Fibroblast of lung (primary cell): ENCODE data around the gene SYNJ2. TPM values are rescaled to one million over a fixed set of nuclear protein-coding genes. Genes with fewer than 3 reads are reported as not detected.

Source experiments
- DNase-seq, 2 donors: peaks; one replicate each; pipeline versions ENCODE4 v3.0.0 to v3.0.0-alpha.2; 2010; ENCODE audit warnings: low read depth in 2 of 2
- H2AFZ ChIP-seq: 2 replicates; pipeline ENCODE4 v1.5.1; 2012; ENCODE audit warnings: low read length, control low read depth, inconsistent platforms
- H3K27ac ChIP-seq: 2 replicates; pipeline ENCODE4 v1.5.1; 2011; ENCODE audit warnings: low read length, control low read depth; ENCODE audit not compliant: insufficient read depth
- H3K27me3 ChIP-seq: 2 replicates; pipeline ENCODE4 v1.5.1; 2011; ENCODE audit warnings: mild to moderate bottlenecking, low read length; ENCODE audit not compliant: control insufficient read depth, insufficient read depth
- H3K36me3 ChIP-seq: 2 replicates; pipeline ENCODE4 v1.5.1; 2011; ENCODE audit warnings: low read length; ENCODE audit not compliant: control insufficient read depth, insufficient read depth
- H3K4me1 ChIP-seq: 2 replicates; pipeline ENCODE4 v1.5.1; 2011; ENCODE audit warnings: low read length; ENCODE audit not compliant: control insufficient read depth, insufficient read depth; ENCODE audit errors: extremely low read depth
- H3K4me2 ChIP-seq: 2 replicates; pipeline ENCODE4 v1.5.1; 2011; ENCODE audit warnings: low read length, control low read depth; ENCODE audit not compliant: insufficient read depth; ENCODE audit errors: extremely low read depth
- H3K4me3 ChIP-seq, 4 experiments: fragments of 200-600 bp in 1 of 4; sonication (generic) in 1 of 4; replicated peaks in 1 of 4; 2 replicates each; pipeline ENCODE4 v1.5.1; 2011 to 2016; ENCODE audit warnings: low read length in 4 of 4, low read depth in 3 of 4, mild to moderate bottlenecking in 3 of 4, control low read depth in 2 of 4, inconsistent platforms in 1 of 4, mixed read lengths in 1 of 4; ENCODE audit not compliant: insufficient read depth in 1 of 4; ENCODE audit errors: control extremely low read depth in 1 of 4
- H3K79me2 ChIP-seq: 2 replicates; pipeline ENCODE4 v1.5.1; 2012; ENCODE audit warnings: mild to moderate bottlenecking, low read length, inconsistent platforms; ENCODE audit not compliant: control insufficient read depth, insufficient read depth
- H3K9ac ChIP-seq: 2 replicates; pipeline ENCODE4 v1.5.1; 2011; ENCODE audit warnings: mild to moderate bottlenecking, low read length, control low read depth; ENCODE audit not compliant: insufficient read depth
- H3K9me3 ChIP-seq: 2 replicates; pipeline ENCODE4 v1.5.1; 2012; ENCODE audit warnings: low read depth, low read length; ENCODE audit not compliant: control insufficient read depth, insufficient read depth
- H4K20me1 ChIP-seq: 2 replicates; pipeline ENCODE4 v1.5.1; 2011; ENCODE audit warnings: low read length; ENCODE audit not compliant: control insufficient read depth, insufficient read depth; ENCODE audit errors: extremely low read depth
- EZH2 ChIP-seq: IDR thresholded peaks from 2 replicates; pipeline ENCODE4 v1.5.1; 2012; ENCODE audit warnings: low read length, control low read depth, mild to moderate bottlenecking; ENCODE audit errors: missing control alignments
- polyA plus RNA-seq, 2 donors: library from polyadenylated mRNA; depleted of rRNA in 1 of 2; stranded (reverse) in 1 of 2; unstranded in 1 of 2; fragments of >200 nt; gene quantifications; 2 replicates each; pipeline ENCODE4 v1.2.1, GENCODE V29; 2011 to 2012; ENCODE audit warnings: missing spikeins in 1 of 2
- total RNA-seq: library from RNA; depleted of rRNA; stranded (reverse); fragments of >200 nt; gene quantifications from 2 replicates; pipeline ENCODE4 v1.2.1, GENCODE V29; 2014
- TF ChIP-seq, protein P1 (sequence below), 2 donors: IDR thresholded peaks in 1 of 2; conservative IDR thresholded peaks in 1 of 2; 1 replicate in 1 of 2; 2 replicates in 1 of 2; pipeline ENCODE4 v1.5.1; 2011 to 2012; ENCODE audit warnings: low read length in 2 of 2, control low read depth in 1 of 2, inconsistent platforms in 1 of 2, low read depth in 1 of 2, mild to moderate bottlenecking in 1 of 2

SYNJ2 gene
- total and polyA plus RNA-seq, 2 donors (not counting 1 experiment from before 2014, with no cell fraction given) = 23.5 to 57.3 TPM

DNA sequence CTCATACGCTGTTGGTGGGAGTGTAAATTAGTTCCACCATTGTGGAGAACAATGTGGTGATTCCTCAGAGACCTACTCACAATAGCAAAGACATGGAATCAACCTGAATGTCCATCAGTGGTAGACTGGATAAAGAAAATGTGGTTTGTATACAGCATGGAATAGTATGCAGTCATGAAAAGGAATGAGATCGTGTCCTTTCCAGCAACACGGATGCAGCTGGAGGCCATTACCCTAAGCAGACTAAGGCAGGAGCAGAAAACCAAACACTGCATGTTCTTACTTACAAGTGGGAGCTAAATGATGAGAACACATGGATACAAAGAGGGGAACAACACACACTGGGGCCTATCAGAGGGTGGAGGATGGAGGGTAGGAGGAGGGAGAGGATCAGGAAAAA lies 54.6 kb downstream of the SYNJ2 start:
- no peaks in the 10 kb centered on the region for H4K20me1 ChIP-seq
- H3K36me3 ChIP-seq = peaks cover 17% of the 10 kb centered on the region
- no peak overlapping the region for H3K4me2 ChIP-seq
- H3K79me2 ChIP-seq = peaks cover 50% of the 10 kb centered on the region
- no peak overlapping the region for H3K27ac ChIP-seq
- no peak overlapping the region for H3K9ac ChIP-seq
- H2AFZ ChIP-seq = no peak overlapping the region
- no peaks in the 10 kb centered on the region for H3K9me3 ChIP-seq
- no peak for DNase-seq
- H3K4me3 ChIP-seq = no peak overlapping the region
- TF ChIP-seq, protein P1, sequence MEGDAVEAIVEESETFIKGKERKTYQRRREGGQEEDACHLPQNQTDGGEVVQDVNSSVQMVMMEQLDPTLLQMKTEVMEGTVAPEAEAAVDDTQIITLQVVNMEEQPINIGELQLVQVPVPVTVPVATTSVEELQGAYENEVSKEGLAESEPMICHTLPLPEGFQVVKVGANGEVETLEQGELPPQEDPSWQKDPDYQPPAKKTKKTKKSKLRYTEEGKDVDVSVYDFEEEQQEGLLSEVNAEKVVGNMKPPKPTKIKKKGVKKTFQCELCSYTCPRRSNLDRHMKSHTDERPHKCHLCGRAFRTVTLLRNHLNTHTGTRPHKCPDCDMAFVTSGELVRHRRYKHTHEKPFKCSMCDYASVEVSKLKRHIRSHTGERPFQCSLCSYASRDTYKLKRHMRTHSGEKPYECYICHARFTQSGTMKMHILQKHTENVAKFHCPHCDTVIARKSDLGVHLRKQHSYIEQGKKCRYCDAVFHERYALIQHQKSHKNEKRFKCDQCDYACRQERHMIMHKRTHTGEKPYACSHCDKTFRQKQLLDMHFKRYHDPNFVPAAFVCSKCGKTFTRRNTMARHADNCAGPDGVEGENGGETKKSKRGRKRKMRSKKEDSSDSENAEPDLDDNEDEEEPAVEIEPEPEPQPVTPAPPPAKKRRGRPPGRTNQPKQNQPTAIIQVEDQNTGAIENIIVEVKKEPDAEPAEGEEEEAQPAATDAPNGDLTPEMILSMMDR (conservative IDR thresholded peaks at IDR 0.05 in 1 of 2, IDR thresholded peaks at IDR 0.05 in 1 of 2; ENCODE audit: low read depth in 1 of 2, low read length in 2 of 2) = no peak
- TF ChIP-seq EZH2 = no peak
- peaks cover 43% of the 10 kb centered on the region for H3K4me1 ChIP-seq
- H3K27me3 ChIP-seq = no peaks in the 10 kb centered on the region

DNA sequence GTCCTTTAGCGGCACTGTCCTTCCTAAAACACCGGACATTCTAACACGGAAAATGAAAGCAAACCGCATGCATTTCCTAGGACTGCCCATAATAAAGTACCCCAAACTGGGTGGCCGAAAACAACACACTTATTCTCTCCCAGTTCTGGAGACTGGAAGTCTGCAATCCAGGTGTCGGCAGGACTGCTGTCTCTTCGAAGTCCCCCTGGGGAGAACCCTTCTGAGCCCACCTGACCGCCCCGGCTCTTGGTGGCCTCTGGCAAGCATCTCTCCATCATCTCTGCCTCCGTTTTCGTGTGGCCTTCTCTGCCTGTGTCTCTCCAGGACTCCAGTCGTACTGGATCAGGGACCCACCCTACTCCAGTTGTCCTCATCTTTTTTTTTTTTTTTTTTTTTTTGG lies 55.4 kb downstream of the SYNJ2 start:
- peaks cover 42% of the 10 kb centered on the region for H3K4me1 ChIP-seq
- no peak overlapping the region for H2AFZ ChIP-seq
- TF ChIP-seq EZH2 = no peak
- TF ChIP-seq, protein P1 (conservative IDR thresholded peaks at IDR 0.05 in 1 of 2, IDR thresholded peaks at IDR 0.05 in 1 of 2; ENCODE audit: low read depth in 1 of 2, low read length in 2 of 2) = no peak
- peaks cover 19% of the 10 kb centered on the region for H3K36me3 ChIP-seq
- no peaks in the 10 kb centered on the region for H4K20me1 ChIP-seq
- H3K9me3 ChIP-seq = no peaks in the 10 kb centered on the region
- H3K4me2 ChIP-seq = no peak overlapping the region
- no peak overlapping the region for H3K27ac ChIP-seq
- H3K27me3 ChIP-seq = no peaks in the 10 kb centered on the region
- no peak overlapping the region for H3K9ac ChIP-seq
- peaks cover 58% of the 10 kb centered on the region for H3K79me2 ChIP-seq
- DNase-seq = no peak
- H3K4me3 ChIP-seq = no peak overlapping the region

DNA sequence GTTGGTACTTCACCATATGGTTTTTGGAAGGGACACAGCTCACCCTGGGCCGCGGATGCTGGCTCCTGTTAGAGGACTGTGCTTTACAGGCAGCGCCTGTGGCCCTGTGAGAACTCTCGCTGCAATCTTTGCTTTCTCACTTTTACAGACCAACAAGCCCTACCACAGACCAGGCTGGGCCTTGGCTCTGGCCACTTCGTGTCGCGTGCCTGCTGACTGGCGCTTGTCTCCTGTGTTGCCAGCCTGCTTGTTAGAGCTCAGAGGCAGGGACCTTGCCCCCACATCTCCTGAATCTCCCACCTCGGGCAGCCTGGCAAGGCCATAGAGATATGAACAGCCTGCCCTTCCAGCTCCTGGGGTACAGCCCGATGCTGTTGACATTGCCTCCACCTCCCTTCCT lies 56.1 kb downstream of the SYNJ2 start:
- no peak for DNase-seq
- peaks cover 60% of the 10 kb centered on the region for H3K79me2 ChIP-seq
- no peak overlapping the region for H3K27ac ChIP-seq
- H3K27me3 ChIP-seq = no peaks in the 10 kb centered on the region
- no peak overlapping the region for H3K4me3 ChIP-seq
- peaks cover 41% of the 10 kb centered on the region for H3K4me1 ChIP-seq
- H4K20me1 ChIP-seq = no peaks in the 10 kb centered on the region
- no peak overlapping the region for H2AFZ ChIP-seq
- no peak overlapping the region for H3K4me2 ChIP-seq
- TF ChIP-seq, protein P1 (conservative IDR thresholded peaks at IDR 0.05 in 1 of 2, IDR thresholded peaks at IDR 0.05 in 1 of 2; ENCODE audit: low read depth in 1 of 2, low read length in 2 of 2) = no peak
- TF ChIP-seq EZH2 = no peak
- no peak overlapping the region for H3K9ac ChIP-seq
- H3K9me3 ChIP-seq = no peaks in the 10 kb centered on the region
- H3K36me3 ChIP-seq = peaks cover 25% of the 10 kb centered on the region
